Suprapubic skin (tissue), 4 donors: ENCODE results near the gene OR52W1. TPM values are rescaled to one million over a fixed set of nuclear protein-coding genes. Genes with fewer than 3 reads are reported as not detected.

Source experiments
- DNase-seq, 2 donors: peaks; one replicate each; pipeline ENCODE4 v3.0.0-alpha.2; 2019; ENCODE audit warnings: low spot score in 2 of 2
- H3K27ac ChIP-seq: fragments of 200-600 bp; sonication (generic); one replicate; pipeline ENCODE4 v1.5.1; 2019
- H3K27me3 ChIP-seq: fragments of 200-600 bp; sonication (generic); one replicate; pipeline ENCODE4 v1.5.1; 2019
- H3K36me3 ChIP-seq: fragments of 200-600 bp; sonication (generic); one replicate; pipeline ENCODE4 v1.5.1; 2019
- H3K4me1 ChIP-seq: fragments of 200-600 bp; sonication (generic); one replicate; pipeline ENCODE4 v1.5.1; 2019
- H3K4me3 ChIP-seq: fragments of 200-600 bp; sonication (generic); one replicate; pipeline ENCODE4 v1.5.1; 2019; ENCODE audit warnings: mild to moderate bottlenecking
- H3K9me3 ChIP-seq: fragments of 200-600 bp; sonication (generic); one replicate; pipeline ENCODE4 v1.5.1; 2019
- EP300 ChIP-seq: sonication (generic); formaldehyde crosslinking; IDR thresholded peaks from one replicate; pipeline ENCODE4 v1.6.1; 2017; ENCODE audit warnings: antibody characterized with exemption
- POLR2A ChIP-seq, 2 donors: fragments of 450-650 bp; IDR thresholded peaks; one replicate each; pipeline ENCODE4 v1.6.1; 2017; ENCODE audit warnings: antibody characterized with exemption in 2 of 2, mild to moderate bottlenecking in 2 of 2, moderate library complexity in 2 of 2
- POLR2AphosphoS5 ChIP-seq, 3 donors: sonication (generic); formaldehyde crosslinking; IDR thresholded peaks; one replicate each; pipeline ENCODE4 v1.6.1; 2017; ENCODE audit warnings: antibody characterized with exemption in 3 of 3
- WGBS: methylation state at CpG from one replicate; pipeline ENCODE4 v1.1.5; 2018; 5-methylcytosine and 5-hydroxymethylcytosine counted together
- total RNA-seq, 4 donors: library from RNA; depleted of rRNA; stranded (reverse); fragments of >200 nt; gene quantifications; one replicate each; pipeline ENCODE4 v1.1.0, GENCODE V29; 2016
- TF ChIP-seq, protein P1 (sequence below), 2 donors: fragments of 200-600 bp in 1 of 2; fragments of 450-650 bp in 1 of 2; sonication (generic) in 1 of 2; IDR thresholded peaks; one replicate each; pipeline ENCODE4 v1.5.1; 2016 to 2019; ENCODE audit warnings: antibody characterized with exemption in 2 of 2, mild to moderate bottlenecking in 1 of 2, moderate library complexity in 1 of 2

Gene OR52W1
- total RNA-seq, 4 donors from 2014 or later: not detected

DNA sequence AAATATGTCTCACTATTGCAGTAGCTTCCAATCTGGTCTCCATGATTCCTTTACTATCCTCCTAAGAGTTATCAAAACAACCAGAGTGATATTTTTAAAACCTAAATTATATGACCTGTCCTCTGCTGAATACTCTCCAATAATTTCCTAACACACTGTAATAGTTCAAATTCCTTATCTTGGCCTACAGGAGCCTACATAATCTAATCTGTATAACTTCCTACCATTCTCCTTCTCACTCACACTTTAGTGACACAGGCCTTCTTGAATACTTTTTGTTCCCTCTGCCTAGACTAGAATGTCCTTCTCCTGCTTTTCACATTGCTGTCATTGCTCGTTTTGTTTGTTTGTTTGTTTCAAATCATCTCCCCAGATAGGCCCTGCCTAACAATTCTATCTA, 26.0 kb downstream of the OR52W1 start:
- no peak for DNase-seq
- H3K4me3 ChIP-seq: no peak overlapping the region
- H3K9me3 ChIP-seq: no peaks in the 10 kb centered on the region
- WGBS: 58% methylated on average over 1 of the region's 1 CpG
- TF ChIP-seq EP300 (no peak), POLR2A (IDR thresholded peaks at IDR 0.05) (no peak)
- TF ChIP-seq, protein P1, sequence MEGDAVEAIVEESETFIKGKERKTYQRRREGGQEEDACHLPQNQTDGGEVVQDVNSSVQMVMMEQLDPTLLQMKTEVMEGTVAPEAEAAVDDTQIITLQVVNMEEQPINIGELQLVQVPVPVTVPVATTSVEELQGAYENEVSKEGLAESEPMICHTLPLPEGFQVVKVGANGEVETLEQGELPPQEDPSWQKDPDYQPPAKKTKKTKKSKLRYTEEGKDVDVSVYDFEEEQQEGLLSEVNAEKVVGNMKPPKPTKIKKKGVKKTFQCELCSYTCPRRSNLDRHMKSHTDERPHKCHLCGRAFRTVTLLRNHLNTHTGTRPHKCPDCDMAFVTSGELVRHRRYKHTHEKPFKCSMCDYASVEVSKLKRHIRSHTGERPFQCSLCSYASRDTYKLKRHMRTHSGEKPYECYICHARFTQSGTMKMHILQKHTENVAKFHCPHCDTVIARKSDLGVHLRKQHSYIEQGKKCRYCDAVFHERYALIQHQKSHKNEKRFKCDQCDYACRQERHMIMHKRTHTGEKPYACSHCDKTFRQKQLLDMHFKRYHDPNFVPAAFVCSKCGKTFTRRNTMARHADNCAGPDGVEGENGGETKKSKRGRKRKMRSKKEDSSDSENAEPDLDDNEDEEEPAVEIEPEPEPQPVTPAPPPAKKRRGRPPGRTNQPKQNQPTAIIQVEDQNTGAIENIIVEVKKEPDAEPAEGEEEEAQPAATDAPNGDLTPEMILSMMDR (IDR thresholded peaks at IDR 0.05): no peak
- no peak overlapping the region for H3K27ac ChIP-seq
- H3K4me1 ChIP-seq: peaks cover 9% of the 10 kb centered on the region
- H3K27me3 ChIP-seq: no peaks in the 10 kb centered on the region
- peaks cover 34% of the 10 kb centered on the region for H3K36me3 ChIP-seq

DNA sequence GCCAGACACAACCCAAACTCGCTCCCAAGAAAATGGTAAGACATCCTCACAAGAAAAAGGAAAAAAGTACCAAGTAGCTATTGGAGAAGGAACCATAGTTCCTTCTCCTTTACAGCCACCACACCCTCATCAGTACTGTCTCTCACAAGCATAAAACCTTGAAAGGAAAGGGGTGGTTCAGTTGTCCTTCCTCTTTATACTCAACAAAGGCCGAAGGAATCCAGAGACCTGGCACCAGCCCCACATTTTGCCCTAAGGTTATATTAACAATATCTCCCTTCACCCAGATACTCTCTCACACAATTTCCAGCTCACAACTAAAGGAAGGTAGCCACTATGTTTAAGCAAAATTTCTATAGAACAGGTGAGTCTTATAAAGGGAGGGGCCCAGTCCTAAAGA, 26.9 kb downstream of the OR52W1 start:
- H3K4me1 ChIP-seq: peaks cover 15% of the 10 kb centered on the region
- no peak overlapping the region for H3K27ac ChIP-seq
- no peak for TF ChIP-seq EP300
- TF ChIP-seq, protein P1 (IDR thresholded peaks at IDR 0.05): no peak
- peaks cover 34% of the 10 kb centered on the region for H3K36me3 ChIP-seq
- H3K27me3 ChIP-seq: no peaks in the 10 kb centered on the region
- WGBS: 74% methylated on average over 2 of the region's 2 CpGs
- H3K9me3 ChIP-seq: no peaks in the 10 kb centered on the region
- no peak for DNase-seq
- no peak overlapping the region for H3K4me3 ChIP-seq

DNA sequence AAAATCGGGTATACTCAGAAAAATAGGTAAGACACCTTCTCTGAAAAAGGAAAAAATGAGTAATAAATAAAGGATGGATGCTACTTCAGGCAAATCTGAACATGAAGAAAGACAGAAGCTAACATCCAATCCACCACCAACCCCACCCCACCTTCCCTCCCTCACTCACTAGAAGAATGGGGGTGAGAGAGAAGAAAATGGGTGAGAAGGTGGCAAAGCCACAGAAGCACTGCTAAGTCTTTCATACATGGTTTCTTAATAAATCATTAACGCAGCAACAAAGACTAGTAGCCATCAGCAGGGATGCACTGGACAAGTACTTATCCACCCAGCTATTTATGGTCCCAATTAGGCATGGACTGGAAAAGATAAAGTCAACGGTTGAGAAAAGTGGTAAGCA, 29.5 kb downstream of the OR52W1 start:
- Histone ChIP-seq H3K9me3 (no peaks in the 10 kb centered on the region), H3K4me3 (no peak overlapping the region), H3K36me3 (peaks cover 10% of the 10 kb centered on the region), H3K4me1 (peaks cover 23% of the 10 kb centered on the region), H3K27ac (no peak overlapping the region), H3K27me3 (no peaks in the 10 kb centered on the region)
- TF ChIP-seq, protein P1 (IDR thresholded peaks at IDR 0.05): no peak
- no peak for TF ChIP-seq POLR2A (IDR thresholded peaks at IDR 0.05)
- TF ChIP-seq EP300: no peak
- TF ChIP-seq POLR2AphosphoS5 (IDR thresholded peaks at IDR 0.05): no peak
- no peak for DNase-seq
- whole genome bisulfite sequencing: 40% methylated on average over 3 of the region's 3 CpGs

DNA sequence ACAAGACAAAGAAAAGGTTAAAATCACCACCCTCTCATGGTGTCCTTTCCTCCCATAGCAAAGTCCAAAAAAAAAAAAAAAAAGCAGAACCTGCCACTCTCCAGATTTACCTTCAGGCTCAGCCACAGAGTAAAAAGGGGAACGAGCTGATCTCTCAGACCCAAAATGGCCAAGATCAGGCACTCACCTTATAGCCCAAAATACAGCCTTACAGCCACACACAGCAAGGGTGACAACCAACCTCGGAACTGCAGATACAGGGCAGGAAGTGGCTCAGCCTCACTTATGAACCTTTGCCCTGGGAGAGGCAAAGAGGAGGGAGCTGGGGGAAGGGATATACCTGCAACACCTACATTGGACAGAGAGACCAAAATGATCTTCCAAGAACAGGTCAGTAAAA, 30.9 kb downstream of the OR52W1 start:
- H3K36me3 ChIP-seq: no peaks in the 10 kb centered on the region
- no peak overlapping the region for H3K4me3 ChIP-seq
- no peak overlapping the region for H3K27ac ChIP-seq
- no peaks in the 10 kb centered on the region for H3K9me3 ChIP-seq
- no peak for DNase-seq
- no peaks in the 10 kb centered on the region for H3K27me3 ChIP-seq
- WGBS: 76% methylated on average over 2 of the region's 2 CpGs
- peaks cover 28% of the 10 kb centered on the region for H3K4me1 ChIP-seq
- TF ChIP-seq, protein P1 (IDR thresholded peaks at IDR 0.05): no peak
- TF ChIP-seq POLR2A (IDR thresholded peaks at IDR 0.05): no peak
- no peak for TF ChIP-seq POLR2AphosphoS5 (IDR thresholded peaks at IDR 0.05)

DNA sequence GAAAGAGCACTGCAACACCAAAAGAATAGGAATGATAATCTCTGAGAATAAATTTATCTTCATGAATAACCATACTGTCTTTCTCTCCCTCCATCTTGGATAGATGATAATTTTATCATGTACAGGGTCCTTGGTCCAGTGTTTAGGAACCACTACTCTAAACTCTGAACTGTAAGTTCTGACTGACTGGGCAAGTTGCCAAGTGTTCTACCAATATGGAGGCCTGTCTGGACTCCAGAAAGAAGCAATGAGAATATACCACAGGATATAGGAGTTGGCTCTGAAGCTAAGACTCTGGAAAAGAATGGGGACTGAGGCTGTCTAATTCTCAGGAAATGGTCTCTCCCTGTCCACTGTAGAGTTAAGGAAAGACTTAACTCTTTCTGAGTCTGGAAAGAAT, 33.9 kb downstream of the OR52W1 start:
- DNase-seq: no peak
- H3K36me3 ChIP-seq: no peaks in the 10 kb centered on the region
- H3K4me1 ChIP-seq: peaks cover 20% of the 10 kb centered on the region
- no peaks in the 10 kb centered on the region for H3K9me3 ChIP-seq
- no peak overlapping the region for H3K27ac ChIP-seq
- TF ChIP-seq POLR2A (IDR thresholded peaks at IDR 0.05): no peak
- TF ChIP-seq, protein P1 (IDR thresholded peaks at IDR 0.05): no peak
- no peak for TF ChIP-seq POLR2AphosphoS5 (IDR thresholded peaks at IDR 0.05)
- TF ChIP-seq EP300: no peak
- no peak overlapping the region for H3K4me3 ChIP-seq
- H3K27me3 ChIP-seq: no peaks in the 10 kb centered on the region
